GM18517 (cell line): ENCODE results near the gene MAGI3.

Source experiments
- ATAC-seq: cut with Tn5 transposase; IDR thresholded peaks from one replicate; pipeline ENCODE4 v1.9.1; 2021; ENCODE audit warnings: mild to moderate bottlenecking, moderate library complexity; ENCODE audit not compliant: unreplicated experiment

Gene MAGI3

DNA sequence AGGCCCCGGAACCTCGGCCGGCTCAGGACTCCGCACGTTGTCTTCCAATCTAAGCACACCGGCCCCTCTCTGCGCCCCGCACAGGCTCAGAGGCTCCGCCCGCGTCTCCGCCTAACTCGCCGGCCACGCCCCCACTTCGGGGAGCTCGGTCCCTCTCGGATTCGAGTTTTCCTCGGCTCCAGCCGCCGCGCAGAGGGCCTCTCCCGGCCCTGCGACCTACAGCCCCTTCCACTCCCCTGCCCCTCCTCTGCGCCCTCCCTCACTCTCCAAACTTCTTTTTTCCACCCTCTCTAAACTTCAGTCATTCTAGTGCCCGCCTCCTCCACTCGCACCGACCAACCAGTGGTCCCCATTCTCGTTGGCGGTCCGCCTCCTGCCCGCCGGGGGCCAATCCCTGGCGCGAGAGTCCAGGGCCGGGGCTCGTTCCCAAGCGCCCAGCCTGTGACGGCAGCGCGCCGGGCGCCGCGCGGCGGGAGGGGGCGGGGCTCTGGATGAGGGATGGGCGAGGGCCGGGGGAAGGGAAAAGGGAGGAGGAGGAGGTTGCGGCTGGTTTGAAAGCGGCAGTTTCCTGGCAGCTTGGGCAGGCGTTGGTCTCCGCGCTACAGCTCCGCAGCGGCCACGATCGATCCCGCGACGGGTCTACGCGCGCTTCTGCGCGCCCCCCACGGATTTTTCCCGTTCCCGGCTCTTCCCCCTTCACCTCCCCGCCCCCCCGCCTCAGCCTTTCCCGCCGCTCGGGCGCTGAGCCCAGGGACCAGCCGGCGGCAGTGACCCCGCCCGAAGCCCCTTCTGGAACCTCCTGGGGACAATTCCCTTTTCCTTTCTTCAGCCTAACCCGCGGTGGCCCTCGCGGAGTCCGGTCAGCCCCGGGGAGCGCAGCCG lies at the start of gene MAGI3:
TSS of gene MAGI3 (plus strand) at position 563 of the 882 bp plus-strand sequence. CDS start 519 bp downstream, outside the sequence.
- ATAC-seq = peak; percentile 97

DNA sequence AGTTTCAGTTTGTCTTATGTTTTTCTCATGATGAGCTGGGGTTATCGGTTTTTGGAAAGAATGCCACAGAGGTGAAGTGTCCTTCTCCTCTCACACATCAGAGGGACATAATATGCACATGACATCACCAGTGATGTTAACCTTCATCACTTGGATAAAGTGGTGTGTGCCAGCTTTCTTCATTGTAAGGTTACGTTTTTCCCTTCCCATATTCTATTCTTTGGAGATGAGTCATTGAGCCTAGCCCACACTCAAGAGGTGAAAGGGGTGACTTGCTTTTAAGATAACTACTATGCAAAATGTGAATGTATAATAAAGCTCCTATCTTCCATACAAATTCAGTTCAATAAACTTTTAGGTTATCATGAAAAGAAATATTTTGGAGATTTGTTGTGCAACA lies 36.7 kb upstream of the MAGI3 start:
- no peak for ATAC-seq

DNA sequence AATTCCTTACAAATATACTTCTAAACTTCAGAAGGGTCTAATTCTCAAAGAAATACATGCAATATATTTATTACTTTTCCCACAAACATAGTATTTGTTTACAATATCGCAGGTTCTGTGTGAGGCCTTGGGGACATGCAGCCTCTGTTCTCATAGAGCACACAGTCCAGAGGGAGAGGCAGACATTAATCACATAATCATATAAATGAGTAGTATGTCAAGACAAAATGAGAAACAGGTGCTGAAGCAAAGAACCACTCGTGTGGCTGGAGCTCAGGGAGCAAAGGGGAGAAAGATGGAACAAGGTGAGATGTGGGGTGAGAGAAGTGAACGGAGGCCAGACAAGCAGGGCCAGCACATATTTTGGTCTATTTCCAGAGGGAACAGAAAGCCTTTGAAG lies 26.4 kb upstream of the MAGI3 start:
- ATAC-seq = no peak

DNA sequence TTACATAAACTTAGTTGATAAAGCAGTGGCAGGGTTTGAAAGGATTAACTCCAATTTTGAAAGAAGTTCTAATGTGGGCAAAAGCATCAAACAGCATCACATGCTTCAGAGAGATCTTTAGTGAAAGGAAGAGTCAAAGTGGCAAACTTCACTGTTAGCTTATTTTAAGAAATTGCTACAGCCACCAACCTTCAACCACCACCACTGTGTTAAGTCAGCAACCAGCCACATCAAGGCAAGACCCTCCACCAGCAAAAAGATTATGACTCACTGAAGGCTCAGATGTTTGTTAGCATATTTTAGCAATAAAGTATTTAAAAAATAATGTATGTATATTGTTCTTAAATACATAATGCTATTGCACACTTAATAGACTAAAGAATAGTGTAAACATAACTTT lies 21.3 kb upstream of the MAGI3 start:
- no peak for ATAC-seq

DNA sequence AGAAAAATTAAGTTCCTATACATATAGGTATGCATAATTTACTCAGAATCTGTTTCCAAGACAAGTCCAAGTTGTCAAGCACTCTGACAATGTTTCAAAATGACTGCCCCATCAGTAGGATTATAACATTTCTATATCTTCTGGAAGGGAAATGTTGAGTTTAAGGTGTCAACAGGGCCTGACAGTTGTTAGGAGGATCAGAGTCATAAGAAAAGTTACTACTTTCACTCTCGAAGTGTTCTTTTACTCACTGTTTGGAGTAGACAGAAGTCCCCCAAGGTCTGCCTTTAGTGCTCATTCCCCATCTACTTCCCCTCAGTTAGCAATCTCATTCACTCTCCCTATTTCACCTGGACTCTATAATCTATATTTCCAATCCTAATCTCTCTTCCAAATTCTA lies 20.6 kb upstream of the MAGI3 start:
- no peak for ATAC-seq

DNA sequence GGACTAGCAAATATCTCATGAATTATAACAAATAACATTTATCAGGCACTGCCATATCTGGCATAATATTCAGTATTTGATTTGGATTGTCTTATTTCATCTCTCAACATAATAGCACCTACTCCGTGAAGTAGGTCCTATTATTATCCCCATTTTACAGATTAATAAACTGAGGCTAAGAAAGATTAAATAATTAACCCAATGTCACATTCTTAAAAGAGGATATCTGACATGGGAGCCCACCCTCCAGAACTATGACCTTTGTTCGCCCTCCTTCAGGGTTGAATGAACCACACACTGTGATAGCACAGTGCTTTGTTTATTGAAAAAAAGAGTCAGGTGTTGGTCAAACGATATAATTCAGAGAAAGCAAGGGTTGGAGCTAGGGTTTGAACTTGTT lies 19.4 kb upstream of the MAGI3 start:
- ATAC-seq = no peak

DNA sequence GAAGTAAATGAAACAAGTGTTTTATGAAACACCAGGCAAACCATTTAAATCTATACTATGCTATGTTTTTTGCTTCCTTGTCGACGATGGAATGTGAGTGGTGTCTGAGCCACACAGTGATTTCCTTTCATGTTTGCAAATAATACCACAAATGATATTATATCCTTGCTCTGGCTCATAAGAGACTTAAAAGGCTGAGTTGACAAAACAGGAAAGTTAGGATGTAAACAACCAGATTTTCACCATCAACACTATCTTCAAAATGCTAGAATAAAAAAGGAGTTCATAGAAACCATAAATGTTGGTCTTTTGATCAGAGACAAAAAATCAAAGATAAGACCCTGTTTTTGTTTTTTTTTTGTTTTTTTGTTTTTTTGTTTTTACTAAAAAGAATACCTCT lies 17.8 kb upstream of the MAGI3 start:
- ATAC-seq = no peak

DNA sequence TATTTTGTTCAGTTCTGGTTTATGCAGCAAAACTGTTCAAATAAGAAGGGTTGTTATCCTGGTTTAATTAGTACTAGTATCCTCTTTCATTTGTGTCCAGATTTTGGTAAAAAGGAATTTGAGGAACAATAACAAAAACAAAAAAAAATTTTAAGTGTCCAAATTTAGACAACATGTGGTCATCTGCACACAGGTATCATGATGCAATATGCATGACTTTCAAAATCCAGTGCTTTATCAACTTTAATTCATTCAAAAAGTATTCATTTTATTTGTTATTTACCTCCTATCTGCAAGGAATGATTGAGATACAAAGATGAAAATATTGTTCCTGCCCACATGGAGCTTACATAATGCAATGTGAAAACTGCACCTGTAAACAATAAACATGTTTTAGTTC lies 16.7 kb upstream of the MAGI3 start:
- no peak for ATAC-seq

DNA sequence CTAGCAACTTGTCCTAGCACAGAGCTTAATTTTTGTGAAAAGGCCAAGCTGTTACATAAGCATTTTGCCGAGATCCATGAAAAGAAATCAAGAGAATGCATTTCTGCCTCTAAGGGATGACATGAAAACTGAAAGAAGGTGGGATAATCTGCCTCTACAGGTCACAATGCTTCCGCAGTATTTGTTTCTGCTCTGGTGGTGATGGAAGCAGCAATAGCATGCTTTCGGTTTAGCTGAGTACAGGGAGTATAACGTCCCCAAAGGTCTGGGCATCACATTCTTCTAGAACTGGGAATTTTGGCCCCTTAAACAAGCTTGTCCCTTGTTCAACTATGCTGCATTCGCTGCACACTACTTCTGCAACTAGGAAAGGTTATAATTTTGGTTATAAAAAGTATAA lies 14.4 kb upstream of the MAGI3 start:
- ATAC-seq = no peak

DNA sequence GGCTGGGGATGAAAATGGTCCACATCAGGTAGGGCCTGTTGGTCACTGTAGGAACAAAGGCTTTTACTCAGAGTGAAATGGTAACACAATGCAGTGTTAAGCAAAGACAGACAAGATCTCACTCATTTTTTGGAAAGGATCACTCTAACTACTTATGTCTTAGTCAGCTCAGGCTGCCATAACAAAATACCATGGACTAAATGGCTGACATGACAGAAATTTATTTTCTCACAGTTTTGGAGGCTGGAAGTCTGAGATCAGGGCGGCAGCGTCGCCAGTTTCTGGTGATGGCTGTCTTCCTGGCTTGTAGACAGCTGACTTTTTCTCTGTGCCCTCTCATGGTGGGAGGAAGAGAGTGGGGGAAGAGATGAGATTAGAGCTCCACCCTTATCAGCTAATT lies 10.2 kb upstream of the MAGI3 start:
- ATAC-seq = no peak

DNA sequence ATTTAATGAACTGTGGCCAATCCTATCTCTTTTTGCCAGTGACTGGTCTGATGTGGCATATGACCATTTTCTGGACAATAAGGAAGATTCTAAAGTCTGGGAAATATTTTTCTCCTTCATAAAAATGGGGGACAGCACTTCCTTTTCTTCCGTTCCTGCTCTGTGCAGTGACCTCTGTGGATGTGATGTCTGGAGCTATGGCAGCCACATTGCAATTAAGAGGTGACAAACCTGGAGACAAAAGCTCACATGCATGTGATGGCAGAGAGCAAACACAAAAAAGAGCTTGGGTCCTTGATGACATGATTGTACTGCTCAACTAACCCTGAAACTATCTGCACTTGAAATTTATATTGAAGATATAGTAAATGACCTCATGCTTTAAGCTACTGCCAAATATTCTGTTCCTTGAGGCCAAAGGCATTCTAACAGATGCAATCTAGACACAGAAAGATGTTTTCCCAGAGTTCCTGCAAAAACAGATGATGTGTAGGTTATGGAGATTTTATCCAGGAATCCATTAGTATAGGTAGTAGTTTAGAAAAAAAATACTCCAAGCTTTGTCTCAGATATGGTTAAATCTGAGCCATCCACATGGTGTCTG lies 2.2 kb upstream of the MAGI3 start:
- ATAC-seq = no peak

DNA sequence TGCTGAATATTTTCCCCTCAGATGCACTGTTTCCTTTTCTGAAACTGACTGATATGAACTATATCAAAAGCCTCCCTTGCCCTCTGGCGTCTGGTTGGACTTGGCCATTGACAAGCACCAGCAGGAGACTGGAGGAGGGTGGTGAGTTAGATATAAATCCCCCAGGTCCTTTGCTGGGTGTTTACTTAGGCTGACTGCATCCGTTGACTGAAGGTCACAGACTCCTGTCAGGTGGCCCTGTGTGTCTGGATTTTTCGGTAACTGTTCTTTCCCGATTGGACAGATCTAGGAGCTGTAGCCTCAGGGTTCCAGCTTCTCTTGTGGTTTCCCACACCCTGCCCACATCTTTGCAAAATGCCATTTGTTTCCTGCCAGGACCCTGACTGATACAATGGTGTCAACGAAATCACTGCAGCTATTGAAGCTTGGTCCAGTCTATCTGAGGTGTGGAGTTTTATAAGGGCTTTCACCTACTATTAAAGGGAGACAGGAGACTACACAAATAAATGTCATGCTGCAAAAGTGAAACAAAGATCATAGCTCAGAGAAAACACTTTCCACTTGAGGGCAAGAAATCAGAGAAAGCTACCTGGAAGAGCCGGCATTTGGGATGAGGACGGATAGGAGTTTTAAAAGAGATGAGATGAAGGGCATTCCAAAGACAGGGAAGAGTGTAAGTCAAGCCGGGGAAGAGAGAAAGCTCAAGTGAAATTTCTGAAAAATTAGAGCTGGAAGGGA lies 1.5 kb upstream of the MAGI3 start:
- no peak for ATAC-seq

DNA sequence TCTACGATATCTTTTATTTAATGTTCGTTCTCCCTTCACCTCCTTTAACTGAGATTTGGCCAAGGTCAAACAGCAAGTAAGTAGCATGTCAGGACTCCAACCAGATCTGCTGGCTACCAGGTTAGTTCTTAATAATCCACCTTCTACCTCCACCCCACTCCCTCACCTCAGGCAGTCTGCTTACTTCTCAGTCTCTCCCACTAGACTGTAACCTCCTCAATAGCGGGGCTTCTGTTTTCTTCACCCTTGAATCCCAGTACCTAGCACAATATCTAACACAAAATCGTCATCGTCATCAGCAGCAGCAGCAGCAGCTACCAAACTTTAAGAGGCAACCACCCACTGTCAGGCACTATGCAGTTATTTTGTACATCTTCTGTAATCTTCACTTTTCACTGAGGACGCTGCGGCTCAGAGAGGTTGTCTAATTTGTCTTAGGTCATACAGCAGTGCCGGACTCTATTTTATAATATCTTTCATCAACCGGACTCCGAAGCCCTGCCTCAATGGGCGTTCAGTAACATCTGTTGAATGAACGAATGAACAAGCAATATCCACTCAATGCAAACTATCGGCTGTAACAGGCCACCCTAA lies 859 bp upstream of the MAGI3 start:
- no peak for ATAC-seq

DNA sequence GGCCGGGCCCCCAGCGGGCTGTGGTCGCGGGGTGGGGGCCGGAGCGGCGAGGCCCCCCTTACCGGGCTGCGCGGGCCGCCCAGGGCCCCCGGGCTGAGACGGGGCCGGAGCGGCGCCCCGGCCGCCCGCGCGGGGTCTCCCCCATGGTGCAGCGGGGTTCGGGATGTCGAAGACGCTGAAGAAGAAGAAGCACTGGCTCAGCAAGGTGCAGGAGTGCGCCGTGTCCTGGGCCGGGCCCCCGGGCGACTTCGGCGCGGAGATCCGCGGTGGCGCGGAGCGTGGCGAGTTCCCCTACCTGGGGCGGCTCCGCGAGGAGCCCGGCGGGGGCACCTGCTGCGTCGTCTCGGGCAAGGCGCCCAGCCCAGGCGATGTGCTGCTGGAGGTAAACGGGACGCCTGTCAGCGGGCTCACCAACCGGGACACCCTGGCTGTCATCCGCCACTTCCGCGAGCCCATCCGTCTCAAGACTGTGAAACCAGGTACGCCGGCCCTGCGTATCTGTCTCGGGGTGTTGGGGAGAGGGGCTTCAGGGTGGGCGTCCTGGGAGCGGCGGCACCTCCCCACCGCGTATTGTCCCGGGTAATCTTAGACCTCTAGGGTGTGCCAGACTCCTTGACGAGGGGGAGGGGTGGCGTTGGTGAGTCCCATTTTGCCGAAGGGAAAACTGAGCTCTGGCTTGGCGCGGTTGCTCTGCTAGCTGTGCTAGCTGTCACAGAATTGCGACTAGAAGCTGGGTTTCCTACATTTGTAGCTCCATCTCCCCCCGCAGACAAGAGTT lies 745 bp downstream of the MAGI3 start:
- ATAC-seq = no peak

DNA sequence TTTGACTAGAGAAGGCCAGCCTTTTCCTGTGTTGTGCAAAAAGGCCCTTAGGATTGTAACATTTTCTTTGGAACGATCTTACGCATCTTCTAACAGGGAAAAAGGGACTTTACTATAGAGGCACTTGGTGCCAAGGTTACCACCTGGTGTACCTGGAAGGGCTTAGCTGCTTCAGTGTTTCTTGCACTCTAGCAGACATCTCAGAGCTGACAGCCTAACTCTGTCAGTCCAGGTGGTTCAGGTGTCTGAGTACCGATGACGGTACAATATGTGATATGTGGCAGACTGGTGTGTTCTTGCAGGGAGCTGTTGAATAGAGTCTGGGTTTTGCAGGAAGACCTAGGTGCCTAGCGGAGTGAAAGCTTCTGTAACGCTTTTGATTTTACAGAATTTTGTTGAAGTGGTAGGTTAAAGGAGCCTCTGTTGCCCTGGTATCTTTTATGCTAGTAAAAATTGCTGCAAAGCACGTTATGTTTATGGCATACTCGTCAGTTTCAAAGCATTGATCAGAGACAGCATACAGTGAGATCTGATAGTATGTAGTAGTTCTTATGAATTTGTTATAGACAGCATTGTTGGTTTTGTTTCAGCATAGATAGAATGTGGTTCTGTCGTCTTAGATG lies 1.4 kb downstream of the MAGI3 start:
- ATAC-seq = no peak

DNA sequence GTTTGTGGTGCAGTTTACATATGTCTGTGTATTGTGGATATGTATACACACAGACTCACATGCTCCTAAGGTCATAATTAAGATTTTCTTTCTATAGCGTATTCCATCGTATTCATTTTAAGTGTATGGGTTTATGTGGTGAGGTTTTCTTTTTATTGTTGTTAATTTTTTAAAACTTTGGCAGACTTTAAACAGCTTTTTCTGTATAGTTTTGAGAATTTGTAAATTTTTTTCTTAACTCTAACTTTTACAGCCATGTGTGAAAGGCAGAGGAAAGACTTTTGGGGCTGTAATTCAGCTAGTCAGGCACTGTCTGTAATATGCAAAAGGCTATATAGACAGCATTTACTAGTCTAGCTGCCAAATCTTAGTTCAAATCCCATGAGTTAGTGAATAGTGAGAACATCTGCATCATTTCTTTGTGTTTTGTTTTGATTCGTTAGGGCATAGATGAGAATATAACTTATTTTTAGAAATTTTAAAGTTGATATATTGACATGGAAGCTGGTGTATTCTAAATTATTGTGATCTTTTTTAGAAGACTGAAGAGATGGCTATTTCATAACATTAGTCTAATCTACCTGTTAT lies 2.3 kb downstream of the MAGI3 start:
- no peak for ATAC-seq

DNA sequence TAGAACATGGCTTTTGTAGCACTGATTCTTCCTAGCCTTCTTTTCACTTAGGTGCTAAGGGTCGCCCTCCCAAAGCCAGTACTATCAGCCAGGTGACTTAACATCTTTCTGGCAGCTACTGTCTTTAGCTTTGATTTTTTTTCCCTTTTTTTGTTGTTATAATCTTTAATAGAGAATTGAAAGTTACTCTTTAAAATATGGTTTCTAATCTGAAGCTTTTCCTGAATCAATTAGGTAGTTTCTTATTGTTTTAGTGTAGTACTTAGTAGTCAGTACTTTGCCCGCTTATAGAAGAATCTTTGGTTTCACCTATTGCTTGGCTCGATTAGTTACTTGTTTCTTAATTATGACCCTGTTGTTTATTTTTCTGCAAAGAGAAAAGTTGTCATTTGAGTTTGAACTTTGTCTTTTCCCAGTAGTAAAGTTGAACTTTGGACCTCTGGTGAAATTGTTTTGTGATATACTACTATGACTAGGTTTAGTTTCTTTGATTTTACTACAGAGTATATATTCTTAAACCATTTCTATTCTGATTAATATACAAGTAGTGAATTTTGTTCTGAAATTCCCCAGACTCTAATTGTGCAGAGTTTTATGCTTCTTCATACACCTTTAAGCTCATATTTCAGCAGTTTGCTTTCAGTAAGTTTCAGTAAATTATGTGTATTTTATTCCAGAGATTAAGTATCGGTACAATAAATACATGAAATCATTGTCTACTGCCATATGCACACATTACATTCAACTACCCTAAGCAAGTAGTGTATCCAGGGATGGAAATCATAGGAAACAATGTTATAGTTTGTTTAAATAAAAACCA lies 3.9 kb downstream of the MAGI3 start:
- ATAC-seq = no peak

DNA sequence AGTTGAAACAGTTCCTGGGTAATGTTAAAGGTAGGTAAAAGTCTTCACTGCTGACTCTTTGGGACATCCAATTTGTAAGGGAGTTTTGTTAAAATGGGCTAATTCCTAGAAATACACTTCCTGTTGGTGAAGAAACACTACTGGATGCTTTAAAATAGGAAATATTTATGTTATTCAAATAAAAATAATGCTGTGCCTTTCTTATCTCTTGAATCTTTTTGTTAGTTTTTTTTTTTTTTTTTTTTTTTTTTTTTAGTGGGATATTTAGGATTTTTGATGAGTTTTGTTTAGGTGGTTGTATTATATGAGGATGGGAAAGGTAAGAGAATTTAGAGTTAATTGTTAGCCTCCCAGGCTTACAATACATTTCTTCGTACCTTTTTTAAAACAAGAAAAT lies 4.5 kb downstream of the MAGI3 start:
- no peak for ATAC-seq

DNA sequence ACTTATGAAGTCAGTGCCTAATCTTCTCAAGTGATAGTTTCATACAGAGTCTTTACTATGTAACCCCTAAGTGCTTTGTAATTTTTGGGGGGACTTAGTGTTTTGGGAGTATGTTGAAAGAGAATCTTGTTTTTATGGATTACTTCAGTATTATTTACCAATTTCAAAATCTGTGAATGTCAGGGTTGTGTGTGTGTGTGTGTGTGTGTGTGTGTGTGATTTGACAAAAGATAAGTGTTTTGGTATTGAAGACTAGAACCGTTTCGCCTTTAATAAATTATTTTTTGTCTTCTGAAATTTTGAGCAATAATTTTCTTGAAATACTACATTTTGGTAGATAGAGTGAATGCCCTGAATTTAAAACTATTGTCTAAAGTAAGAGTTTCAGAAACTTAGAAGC lies 5.8 kb downstream of the MAGI3 start:
- ATAC-seq = no peak
